OCI-LY1 (cell line): ENCODE measurements around the gene IQSEC1.

Experiments used
- CTCF ChIP-seq: fragments of 200-600 bp; sonication (generic), shearing (Covaris generic); IDR thresholded peaks from 2 replicates; pipeline ENCODE4 v1.5.1; 2017; ENCODE audit warnings: mild to moderate bottlenecking, antibody characterized with exemption, low read length, moderate library complexity, mixed read lengths
- EZH2 ChIP-seq: fragments of 200-600 bp; sonication (generic), shearing (Covaris generic); IDR thresholded peaks from 2 replicates; pipeline ENCODE4 v1.8.0; 2017; ENCODE audit warnings: borderline replicate concordance, mixed run types, mild to moderate bottlenecking, antibody characterized with exemption, low read length, moderate library complexity, mixed read lengths

GRCh38 chr3:12929801-12930200 lies 143.4 kb downstream of the IQSEC1 start:
- TF ChIP-seq CTCF (no peak), EZH2 (no peak)
